ENCODE data around the gene PRKAR1B. TPM values are rescaled to one million over a fixed set of nuclear protein-coding genes. Genes with fewer than 3 reads are reported as not detected.

PRKAR1B gene
- total RNA-seq, 1 experiment from 2014 or later = 27.2 TPM

DNA sequence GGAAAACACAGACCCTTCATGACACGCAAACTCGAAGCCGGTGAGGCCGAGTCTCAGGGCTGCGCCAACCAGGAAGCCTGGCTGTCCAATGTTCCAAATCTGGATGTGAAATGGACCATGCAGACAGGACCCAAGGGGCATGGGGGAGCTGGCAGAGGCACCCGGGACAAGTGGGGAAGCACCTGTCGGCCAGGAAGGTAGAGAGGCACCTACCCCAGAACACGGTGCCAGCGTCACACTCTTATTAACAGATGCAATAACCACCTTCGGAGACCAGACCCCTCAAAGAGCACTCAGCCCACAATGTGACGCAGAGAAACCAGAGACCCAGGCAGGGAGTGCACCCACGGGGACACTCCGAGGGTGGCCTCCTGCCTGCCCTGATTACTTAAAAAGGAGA, 119.1 kb downstream of the PRKAR1B start:
- ChIA-PET CTCF (no interaction called here), POLR2A (ENCODE audit: low non-redundant PET) (no interaction called here)
- no TSS peak for BruUV-seq (replicated peaks)
- intact Hi-C loops (cut with micrococcal nuclease; ENCODE audit: unreplicated experiment) = loop anchor here (10.0 kb wide), 1 partner anchor 167 kb away; no protein-coding TSS in a partner anchor
- no peak for DNase-seq (ENCODE audit: low spot score)
- Histone ChIP-seq H3K4me3 (ENCODE audit: low read depth, low read length, poor library complexity, severe bottlenecking) (no peak overlapping the region), H3K36me3 (ENCODE audit: insufficient read depth, low read length, poor library complexity, severe bottlenecking) (no peaks in the 10 kb centered on the region), H3K4me1 (ENCODE audit: insufficient read depth, low read length, poor library complexity, severe bottlenecking) (peaks cover 18% of the 10 kb centered on the region), H3K27ac (ENCODE audit: low read depth, low read length, poor library complexity, severe bottlenecking) (peak overlapping the region; percentile 30), H3K9me3 (ENCODE audit: low read depth, low read length, poor library complexity, severe bottlenecking) (no peaks in the 10 kb centered on the region), H3K27me3 (replicated peaks; ENCODE audit: insufficient read depth, low read depth, low read length, poor library complexity) (no peaks in the 10 kb centered on the region)
- TF ChIP-seq, protein P1, sequence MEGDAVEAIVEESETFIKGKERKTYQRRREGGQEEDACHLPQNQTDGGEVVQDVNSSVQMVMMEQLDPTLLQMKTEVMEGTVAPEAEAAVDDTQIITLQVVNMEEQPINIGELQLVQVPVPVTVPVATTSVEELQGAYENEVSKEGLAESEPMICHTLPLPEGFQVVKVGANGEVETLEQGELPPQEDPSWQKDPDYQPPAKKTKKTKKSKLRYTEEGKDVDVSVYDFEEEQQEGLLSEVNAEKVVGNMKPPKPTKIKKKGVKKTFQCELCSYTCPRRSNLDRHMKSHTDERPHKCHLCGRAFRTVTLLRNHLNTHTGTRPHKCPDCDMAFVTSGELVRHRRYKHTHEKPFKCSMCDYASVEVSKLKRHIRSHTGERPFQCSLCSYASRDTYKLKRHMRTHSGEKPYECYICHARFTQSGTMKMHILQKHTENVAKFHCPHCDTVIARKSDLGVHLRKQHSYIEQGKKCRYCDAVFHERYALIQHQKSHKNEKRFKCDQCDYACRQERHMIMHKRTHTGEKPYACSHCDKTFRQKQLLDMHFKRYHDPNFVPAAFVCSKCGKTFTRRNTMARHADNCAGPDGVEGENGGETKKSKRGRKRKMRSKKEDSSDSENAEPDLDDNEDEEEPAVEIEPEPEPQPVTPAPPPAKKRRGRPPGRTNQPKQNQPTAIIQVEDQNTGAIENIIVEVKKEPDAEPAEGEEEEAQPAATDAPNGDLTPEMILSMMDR (conservative IDR thresholded peaks at IDR 0.05; ENCODE audit: low read depth, low read length) = no peak
- TF ChIP-seq EZH2 (IDR thresholded peaks at IDR 0.05; ENCODE audit: borderline replicate concordance, low read depth, low read length, poor library complexity, severe bottlenecking) = no peak

DNA sequence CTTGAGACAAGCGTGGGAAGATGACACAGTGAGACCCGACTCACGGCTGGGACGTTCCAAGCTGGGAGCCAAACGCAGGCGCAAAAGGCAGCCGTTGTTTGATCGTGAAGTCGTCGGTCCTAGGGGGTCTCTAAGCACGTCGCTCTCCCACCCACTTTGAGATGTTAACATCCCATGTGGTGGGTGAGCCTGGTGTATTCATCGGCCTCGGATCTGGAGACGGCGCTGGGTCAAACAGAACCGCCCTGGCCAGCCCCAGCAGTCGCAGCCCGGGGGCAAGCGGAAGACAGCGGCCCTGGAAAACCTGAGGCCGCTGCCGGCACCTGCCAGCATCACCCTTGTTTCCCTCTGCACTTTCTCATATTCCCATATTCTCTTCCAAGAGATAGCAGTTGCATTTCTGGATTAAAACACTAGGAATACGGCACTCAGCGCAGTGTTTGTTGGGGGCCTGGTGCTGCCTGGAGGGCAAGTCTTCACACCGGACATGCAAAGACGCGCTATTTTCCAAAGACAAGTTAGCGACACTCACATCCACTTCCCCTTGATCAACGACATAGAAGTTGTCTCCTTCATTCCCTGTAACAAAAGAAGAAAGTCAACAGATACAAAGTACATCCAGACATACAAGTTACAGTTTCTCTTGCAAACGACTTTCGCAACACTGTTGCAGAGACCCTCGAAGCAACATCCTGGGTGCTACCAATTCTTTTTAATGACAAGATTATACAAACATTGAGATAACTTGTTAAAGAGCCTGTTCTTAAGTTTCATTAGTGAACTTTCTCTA, 121.2 kb downstream of the PRKAR1B start:
- DNase-seq (ENCODE audit: low spot score) = no peak
- Histone ChIP-seq H3K9me3 (ENCODE audit: low read depth, low read length, poor library complexity, severe bottlenecking) (no peaks in the 10 kb centered on the region), H3K4me3 (ENCODE audit: low read depth, low read length, poor library complexity, severe bottlenecking) (no peak overlapping the region), H3K27ac (ENCODE audit: low read depth, low read length, poor library complexity, severe bottlenecking) (no peak overlapping the region), H3K27me3 (replicated peaks; ENCODE audit: insufficient read depth, low read depth, low read length, poor library complexity) (no peaks in the 10 kb centered on the region), H3K4me1 (ENCODE audit: insufficient read depth, low read length, poor library complexity, severe bottlenecking) (peaks cover 32% of the 10 kb centered on the region), H3K36me3 (ENCODE audit: insufficient read depth, low read length, poor library complexity, severe bottlenecking) (no peaks in the 10 kb centered on the region)
- intact Hi-C loops (cut with micrococcal nuclease; ENCODE audit: unreplicated experiment) = loop anchor here (10.0 kb wide), 1 partner anchor 169 kb away; no protein-coding TSS in a partner anchor
- TF ChIP-seq, protein P1 (conservative IDR thresholded peaks at IDR 0.05; ENCODE audit: low read depth, low read length) = no peak
- TF ChIP-seq EZH2 (IDR thresholded peaks at IDR 0.05; ENCODE audit: borderline replicate concordance, low read depth, low read length, poor library complexity, severe bottlenecking) = no peak
- CTCF ChIA-PET = no interaction called here
- POLR2A ChIA-PET (ENCODE audit: low non-redundant PET) = no interaction called here
- BruUV-seq (replicated peaks) = no TSS peak

DNA sequence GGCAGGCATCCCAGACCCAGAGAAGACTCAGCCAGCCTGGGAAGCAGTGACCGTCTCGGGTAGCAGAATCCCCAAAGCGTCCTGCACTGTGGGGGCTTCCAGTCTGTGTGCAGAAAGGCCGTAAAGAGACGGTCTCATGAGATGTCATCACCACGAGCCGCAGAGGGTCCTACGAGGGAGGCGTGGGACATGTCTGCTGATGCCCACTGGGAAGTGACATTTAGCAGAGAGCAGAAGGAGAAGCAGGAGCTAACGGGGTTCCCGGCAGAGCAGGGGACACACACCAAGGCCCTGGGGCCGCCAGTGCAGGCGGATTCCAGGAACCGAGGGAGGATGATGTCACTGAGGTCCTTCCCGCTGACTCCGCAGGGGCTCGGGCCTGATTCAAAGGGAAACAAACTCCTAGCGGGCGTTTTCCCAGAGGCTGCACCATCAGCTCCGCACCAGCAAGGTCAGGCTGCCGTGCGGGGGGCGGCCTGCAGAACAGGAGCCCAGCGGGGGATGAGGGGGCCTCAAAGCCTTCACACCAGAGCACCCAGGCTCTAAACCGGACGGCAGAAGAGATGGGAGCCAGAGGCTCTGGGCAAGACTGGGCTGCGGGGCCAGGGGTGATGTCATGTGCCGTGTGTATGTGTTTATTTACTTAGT, 122.1 kb downstream of the PRKAR1B start:
- H3K9me3 ChIP-seq (ENCODE audit: low read depth, low read length, poor library complexity, severe bottlenecking) = no peaks in the 10 kb centered on the region
- H3K4me3 ChIP-seq (ENCODE audit: low read depth, low read length, poor library complexity, severe bottlenecking) = peak overlapping the region; percentile 16
- BruUV-seq (replicated peaks) = TSS peak; percentile 65
- peak; percentile 60 for DNase-seq (ENCODE audit: low spot score)
- peaks cover 32% of the 10 kb centered on the region for H3K4me1 ChIP-seq (ENCODE audit: insufficient read depth, low read length, poor library complexity, severe bottlenecking)
- no peaks in the 10 kb centered on the region for H3K27me3 ChIP-seq (replicated peaks; ENCODE audit: insufficient read depth, low read depth, low read length, poor library complexity)
- CTCF ChIA-PET = no interaction called here
- H3K27ac ChIP-seq (ENCODE audit: low read depth, low read length, poor library complexity, severe bottlenecking) = peak overlapping the region; percentile 80
- POLR2A ChIA-PET (ENCODE audit: low non-redundant PET) = no interaction called here
- no peaks in the 10 kb centered on the region for H3K36me3 ChIP-seq (ENCODE audit: insufficient read depth, low read length, poor library complexity, severe bottlenecking)
- TF ChIP-seq EZH2 (IDR thresholded peaks at IDR 0.05; ENCODE audit: borderline replicate concordance, low read depth, low read length, poor library complexity, severe bottlenecking) = no peak
- TF ChIP-seq, protein P1 (conservative IDR thresholded peaks at IDR 0.05; ENCODE audit: low read depth, low read length) = no peak
- intact Hi-C loops (cut with micrococcal nuclease; ENCODE audit: unreplicated experiment) = loop anchor here (10.0 kb wide), 1 partner anchor 170 kb away; no protein-coding TSS in a partner anchor

Data from A673 (cell line).